CD14-positive monocyte (primary cell): ENCODE measurements around the gene DNAJC9. TPM values are rescaled to one million over a fixed set of nuclear protein-coding genes. Genes with fewer than 3 reads are reported as not detected.

Experiments
- DNase-seq, 3 donors: peaks; one replicate each; pipeline ENCODE4 v3.0.0-alpha.2; 2011 to 2022
- H2AFZ ChIP-seq: 2 replicates; pipeline ENCODE4 v1.6.0; 2012; ENCODE audit warnings: mild to moderate bottlenecking, low read depth, low read length, inconsistent platforms; ENCODE audit not compliant: insufficient read depth, poor library complexity, severe bottlenecking
- H3K27ac ChIP-seq, 2 donors: 1 replicate in 1 of 2; 2 replicates in 1 of 2; pipeline ENCODE4 v1.5.1; 2012 to 2013; ENCODE audit warnings: low read length in 2 of 2, control low read depth in 1 of 2, inconsistent platforms in 1 of 2, low read depth in 1 of 2, mild to moderate bottlenecking in 1 of 2
- H3K27me3 ChIP-seq, 2 donors: one replicate each; pipeline versions ENCODE4 v1.6.0 to v1.6.1; 2011 to 2013; ENCODE audit warnings: low read length in 2 of 2; ENCODE audit not compliant: control insufficient read depth in 2 of 2, insufficient read depth in 2 of 2
- H3K36me3 ChIP-seq, 2 donors: replicated peaks in 1 of 2; 1 replicate in 1 of 2; 2 replicates in 1 of 2; pipeline versions ENCODE4 v1.5.1 to v1.6.1; 2012 to 2013; ENCODE audit warnings: low read length in 2 of 2, control low read depth in 1 of 2, inconsistent platforms in 1 of 2, mild to moderate bottlenecking in 1 of 2; ENCODE audit not compliant: insufficient read depth in 2 of 2, control insufficient read depth in 1 of 2
- H3K4me1 ChIP-seq, 2 donors: 1 replicate in 1 of 2; 2 replicates in 1 of 2; pipeline versions ENCODE4 v1.5.1 to v1.6.1; 2012 to 2013; ENCODE audit warnings: low read length in 2 of 2, control low read depth in 1 of 2, inconsistent platforms in 1 of 2, mild to moderate bottlenecking in 1 of 2, moderate library complexity in 1 of 2; ENCODE audit not compliant: insufficient read depth in 2 of 2, control insufficient read depth in 1 of 2
- H3K4me2 ChIP-seq: replicated peaks from 2 replicates; pipeline ENCODE3; 2012; ENCODE audit warnings: low read length, moderate library complexity, mild to moderate bottlenecking; ENCODE audit not compliant: poor library complexity, severe bottlenecking; ENCODE audit errors: extremely low read depth
- H3K4me3 ChIP-seq, 3 experiments: fragments of 200-600 bp in 1 of 3; sonication (generic) in 1 of 3; replicated peaks in 1 of 3; 1 replicate in 2 of 3; 2 replicates in 1 of 3; pipeline ENCODE4 v1.5.1; 2011 to 2013; ENCODE audit warnings: low read length in 3 of 3, mild to moderate bottlenecking in 3 of 3, control low read depth in 2 of 3, low read depth in 2 of 3, inconsistent platforms in 1 of 3, moderate library complexity in 1 of 3
- H3K79me2 ChIP-seq: 2 replicates; pipeline ENCODE4 v1.6.0; 2012; ENCODE audit warnings: mild to moderate bottlenecking, control low read depth, inconsistent platforms, low read length, moderate library complexity; ENCODE audit not compliant: insufficient read depth
- H3K9ac ChIP-seq: 2 replicates; pipeline ENCODE4 v1.6.0; 2017; ENCODE audit warnings: low read length, mild to moderate bottlenecking; ENCODE audit not compliant: insufficient read depth, poor library complexity, severe bottlenecking
- H3K9me3 ChIP-seq, 2 donors: replicated peaks in 1 of 2; 1 replicate in 1 of 2; 2 replicates in 1 of 2; pipeline versions ENCODE4 v1.5.1 to v1.6.1; 2012 to 2013; ENCODE audit warnings: low read length in 2 of 2, control low read depth in 1 of 2; ENCODE audit not compliant: control insufficient read depth in 1 of 2, insufficient read depth in 1 of 2
- H4K20me1 ChIP-seq: 2 replicates; pipeline ENCODE4 v1.6.0; 2012; ENCODE audit warnings: mild to moderate bottlenecking, low read length, control low read depth, moderate library complexity; ENCODE audit not compliant: insufficient read depth
- H3K27ac Mint-ChIP-seq, 7 donors: one replicate each; pipeline ENCODE4 v1.8.0; 2020; ENCODE audit warnings: mild to moderate bottlenecking in 7 of 7, mixed read lengths in 7 of 7, moderate library complexity in 6 of 7, inconsistent platforms in 2 of 7
- H3K27me3 Mint-ChIP-seq, 3 donors: one replicate each; pipeline ENCODE4 v1.8.0; 2021 to 2022; ENCODE audit warnings: low read depth in 3 of 3, mild to moderate bottlenecking in 3 of 3, mixed read lengths in 3 of 3, moderate library complexity in 3 of 3, inconsistent platforms in 1 of 3
- H3K36me3 Mint-ChIP-seq, 2 donors: one replicate each; pipeline ENCODE4 v1.8.0; 2020; ENCODE audit warnings: mixed read lengths in 2 of 2, inconsistent platforms in 1 of 2, mild to moderate bottlenecking in 1 of 2
- H3K4me1 Mint-ChIP-seq: one replicate; pipeline ENCODE4 v1.8.0; 2020; ENCODE audit warnings: mild to moderate bottlenecking, mixed read lengths
- H3K4me3 Mint-ChIP-seq, 2 donors: one replicate each; pipeline ENCODE4 v1.8.0; 2020; ENCODE audit warnings: mild to moderate bottlenecking in 2 of 2, mixed read lengths in 2 of 2, moderate library complexity in 1 of 2
- H3K9me3 Mint-ChIP-seq, 7 donors: one replicate each; pipeline ENCODE4 v1.8.0; 2020 to 2022; ENCODE audit warnings: mixed read lengths in 7 of 7, mild to moderate bottlenecking in 6 of 7, moderate library complexity in 6 of 7, inconsistent platforms in 2 of 7
- CTCF ChIP-seq: fragments of 200-600 bp; IDR thresholded peaks from one replicate; pipeline ENCODE4 v1.8.0; 2022; ENCODE audit warnings: antibody characterized with exemption, mild to moderate bottlenecking
- WGBS: methylation state at CpG from one replicate; pipeline ENCODE4 v1.1.5; 2013; ENCODE audit warnings: missing lambda C conversion rate; ENCODE audit not compliant: insufficient coverage; 5-methylcytosine and 5-hydroxymethylcytosine counted together
- intact Hi-C, 2 donors: fragments of 100-400 bp; cut with micrococcal nuclease; formaldehyde crosslinking; loops; one replicate each; pipeline versions ENCODE4 v1.15.0 to v1.15.1; 2023
- polyA plus RNA-seq, 3 donors: library from polyadenylated mRNA; depleted of rRNA in 1 of 3; unstranded in 2 of 3; stranded (reverse) in 1 of 3; fragments of 300-500 nt in 2 of 3; fragments of >200 nt in 1 of 3; fragmentation: Illumina TruSeq in 2 of 3; gene quantifications; 1 replicate in 2 of 3; 2 replicates in 1 of 3; pipeline ENCODE4 v1.2.3, GENCODE V29; 2012 to 2021
- small RNA-seq: library from RNA; depleted of rRNA; stranded (forward); fragments of <200 nt; gene quantifications from one replicate; pipeline ENCODE3, GENCODE V24; 2012; ENCODE audit warnings: low read depth; ENCODE audit not compliant: insufficient read length

The DNAJC9 gene
- polyA plus RNA-seq, 3 donors = 2.3 to 7.2 (median 2.4) TPM

GRCh38 chr10:73205890-73206289 is 41.2 kb downstream of the DNAJC9 start:
- WGBS = no CpG with 5 or more reads among the region's 1 CpG
- H3K27me3 Mint-ChIP-seq = no peaks in the 10 kb centered on the region

DNA sequence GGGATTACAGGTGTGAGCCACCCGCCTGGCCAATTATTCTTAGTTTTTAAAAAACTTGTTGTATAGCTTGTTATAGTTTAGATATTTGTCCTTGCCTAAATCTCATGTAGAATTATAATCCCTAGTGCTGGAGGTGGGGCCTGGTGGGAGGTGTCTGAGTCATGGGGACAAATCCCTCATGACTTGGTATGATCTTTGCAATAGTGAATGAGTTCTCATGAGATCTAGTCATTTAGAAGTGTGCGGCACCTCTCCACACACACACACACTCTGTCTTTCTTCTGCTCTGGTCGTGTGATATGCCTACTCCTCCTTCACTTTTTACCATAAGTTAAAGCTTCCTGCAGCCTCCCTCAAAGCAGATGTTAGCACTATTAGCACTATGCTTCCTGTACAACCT is 42.0 kb downstream of the DNAJC9 start:
- H3K4me1 Mint-ChIP-seq = no peaks in the 10 kb centered on the region
- no peak overlapping the region for H3K27ac Mint-ChIP-seq
- no peak overlapping the region for H3K4me3 Mint-ChIP-seq
- no peak for DNase-seq
- WGBS = 80% methylated on average over 2 of the region's 3 CpGs
- Histone ChIP-seq H3K9ac (no peak overlapping the region), H3K36me3 (peaks cover 9 to 28% of the 10 kb centered on the region in 2 donors), H3K4me1 (no peaks in the 10 kb centered on the region), H3K79me2 (no peaks in the 10 kb centered on the region), H3K27me3 (no peaks in the 10 kb centered on the region), H3K4me2 (no peak overlapping the region), H3K9me3 (no peaks in the 10 kb centered on the region), H3K27ac (no peak overlapping the region), H4K20me1 (no peaks in the 10 kb centered on the region), H3K4me3 (no peak overlapping the region), H2AFZ (no peak overlapping the region)
- intact Hi-C loops = no loop called here
- H3K36me3 Mint-ChIP-seq = peaks cover 21 to 33% of the 10 kb centered on the region in 2 donors
- H3K9me3 Mint-ChIP-seq = no peaks in the 10 kb centered on the region
- H3K27me3 Mint-ChIP-seq = no peaks in the 10 kb centered on the region
- TF ChIP-seq CTCF = no peak

More at GRCh38 chr10:73205890-73206289, 41.2 kb downstream of the DNAJC9 start:
- Histone ChIP-seq H3K9me3 (no peaks in the 10 kb centered on the region), H3K4me3 (no peak overlapping the region), H3K4me2 (no peak overlapping the region), H3K36me3 (peaks cover 12 to 31% of the 10 kb centered on the region in 2 donors), H4K20me1 (no peaks in the 10 kb centered on the region), H3K4me1 (no peaks in the 10 kb centered on the region), H3K27me3 (no peaks in the 10 kb centered on the region), H3K79me2 (no peaks in the 10 kb centered on the region), H3K27ac (no peak overlapping the region), H3K9ac (no peak overlapping the region), H2AFZ (no peak overlapping the region)
- TF ChIP-seq CTCF = no peak
- Mint-ChIP-seq H3K27ac (no peak overlapping the region), H3K9me3 (no peaks in the 10 kb centered on the region), H3K4me1 (no peaks in the 10 kb centered on the region), H3K4me3 (no peak overlapping the region), H3K36me3 (peaks cover 26 to 33% of the 10 kb centered on the region in 2 donors)
- DNase-seq = no peak
- intact Hi-C loops = no loop called here

Small RNA genes within 50 kb of the gene (small RNA-seq; reads per million reads assigned to genes)
- gene RF00019 = not detected
- gene RNU6-833P = not detected

Other genes with a start within 250 kb of the DNAJC9 start
- 10 to 100 TPM; 20.1 to 44.3 (median 43.9) TPM for gene P4HA1, start 150.4 kb downstream of the DNAJC9 start, polyA plus RNA-seq
- gene NUDT13, start 136.8 kb downstream of the DNAJC9 start, polyA plus RNA-seq = 1 to 10 TPM in 2 of 3 donors, under 1 TPM in 1; 0.69 to 4.5 (median 1.0) TPM
- 10 to 100 TPM; 14.1 to 20.2 (median 16.7) TPM for gene ECD, start 79.2 kb downstream of the DNAJC9 start, polyA plus RNA-seq
- 10 to 100 TPM in 1 of 3 donors, 1 to 10 TPM in 2; 2.6 to 19.3 (median 2.6) TPM for gene FAM149B1, start 79.1 kb downstream of the DNAJC9 start, polyA plus RNA-seq
- gene MRPS16, start 5.4 kb upstream of the DNAJC9 start, polyA plus RNA-seq = 100 to 1,000 TPM in 1 of 3 donors, 10 to 100 TPM in 2; 20.9 to 102 (median 78.6) TPM
- 1 to 10 TPM in 1 of 3 donors, under 1 TPM in 1, not detected in 1; 0.13 to 1.1 TPM for gene CFAP70, start 111.6 kb upstream of the DNAJC9 start, polyA plus RNA-seq
- gene ANXA7, start 166.8 kb upstream of the DNAJC9 start, polyA plus RNA-seq = 100 to 1,000 TPM in 2 of 3 donors, 10 to 100 TPM in 1; 84.6 to 199 (median 173) TPM
- gene MSS51, start 186.3 kb upstream of the DNAJC9 start, polyA plus RNA-seq = 1 to 10 TPM in 1 of 3 donors, not detected in 2; 4.9 TPM
- gene PPP3CB, start 248.8 kb upstream of the DNAJC9 start, polyA plus RNA-seq = 10 to 100 TPM in 1 of 3 donors, 1 to 10 TPM in 2; 4.8 to 18.9 (median 6.5) TPM